IPS-11a (cell line): Measurements from ENCODE around the gene PEX11B.
A peak's percentile ranks its signal among the peaks of the same experiment; 100 is the strongest.

Experiments used
- H3K4me3 ChIP-seq: one replicate; pipeline ENCODE4 v1.5.1; 2013; ENCODE audit warnings: low read depth, low read length, control low read depth

PEX11B gene

GRCh38 chr1:145877923-145878486 is 40.5 kb downstream of the PEX11B start:
- H3K4me3 ChIP-seq = no peak overlapping the region

DNA sequence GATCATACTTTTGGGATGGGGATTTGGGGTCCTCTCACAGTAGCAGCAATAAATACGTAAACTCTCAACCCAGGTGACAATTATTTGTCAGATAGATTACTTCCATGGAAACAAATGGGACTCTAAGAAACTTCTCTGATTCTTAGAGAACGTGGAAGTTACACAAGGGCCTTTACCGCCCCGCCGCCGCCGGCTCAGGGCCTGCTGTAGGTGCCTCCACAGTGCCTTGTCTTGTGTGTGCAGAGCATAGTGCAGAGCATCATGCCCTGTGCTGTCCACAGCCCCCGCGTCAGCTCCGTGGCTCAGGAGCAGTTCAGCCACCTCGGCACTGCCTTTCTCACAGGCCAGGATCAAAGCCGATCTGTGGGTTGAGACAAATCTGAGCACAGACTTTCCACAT is 43.9 kb downstream of the PEX11B start:
- no peak overlapping the region for H3K4me3 ChIP-seq

DNA sequence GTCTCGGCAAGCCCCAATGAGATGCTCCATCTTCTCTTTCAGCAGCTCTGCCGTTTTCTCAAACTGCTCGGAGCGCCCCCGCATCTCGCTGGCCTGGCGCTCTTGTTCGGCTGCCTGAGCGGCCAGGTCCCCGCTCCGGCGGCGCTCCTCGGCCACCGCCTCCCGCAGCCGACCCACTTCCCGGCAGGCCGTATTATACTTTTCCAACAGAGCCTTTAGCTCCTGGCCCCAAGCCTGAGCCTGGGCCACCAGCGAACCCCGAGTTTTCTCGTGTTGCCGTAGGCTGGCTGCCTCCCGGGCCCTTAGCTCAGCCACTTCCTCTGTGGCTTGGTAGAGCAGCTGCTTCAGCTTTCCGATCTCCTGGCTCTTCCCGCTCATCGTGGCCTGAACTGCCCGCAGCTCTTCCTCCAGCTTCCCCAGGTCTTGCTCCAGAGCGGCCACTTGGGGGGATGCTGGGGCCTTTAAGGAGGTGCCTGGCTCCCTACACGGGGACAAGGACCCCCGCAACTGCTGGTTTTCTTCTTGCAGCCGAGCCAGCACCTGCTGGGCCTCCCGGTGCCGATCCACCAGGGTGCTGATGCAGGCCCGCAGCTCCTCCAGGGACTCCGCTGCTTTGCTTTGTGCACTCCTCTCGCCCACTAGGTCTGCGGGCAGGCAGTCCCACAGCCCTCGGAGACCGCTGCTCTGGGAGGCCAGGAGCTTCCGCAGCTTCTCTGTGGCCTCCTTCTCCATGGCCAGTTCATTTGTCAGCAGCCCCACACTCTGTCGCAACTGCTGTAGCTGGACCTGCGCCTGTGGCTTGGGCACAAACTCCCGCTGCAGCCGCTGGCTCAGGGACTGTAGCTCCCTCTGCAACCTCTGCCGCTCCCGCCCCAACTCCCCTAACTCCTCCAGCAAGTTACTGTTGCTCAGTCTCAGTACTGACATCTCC is 46.3 kb downstream of the PEX11B start:
- peak overlapping the region; percentile 31 for H3K4me3 ChIP-seq

DNA sequence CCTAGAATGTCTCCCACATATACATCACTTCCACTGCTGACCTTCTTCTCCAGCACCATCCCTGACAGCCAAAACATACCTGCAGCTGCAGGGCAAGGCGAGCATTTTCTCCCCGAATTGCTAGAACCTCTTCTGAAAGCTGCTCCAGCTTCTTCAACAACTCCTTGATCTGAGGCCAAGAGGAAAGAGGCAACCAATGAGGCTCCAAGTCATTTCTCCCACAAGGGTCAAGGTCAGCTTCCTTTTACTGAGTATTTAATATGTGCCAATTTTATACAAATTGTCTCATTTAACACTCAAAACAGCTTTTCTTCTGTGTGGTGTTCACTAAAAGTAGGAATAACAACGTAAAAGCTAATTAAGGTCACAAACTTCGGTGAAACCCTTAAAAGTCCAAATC is 50.3 kb downstream of the PEX11B start:
- no peak overlapping the region for H3K4me3 ChIP-seq

DNA sequence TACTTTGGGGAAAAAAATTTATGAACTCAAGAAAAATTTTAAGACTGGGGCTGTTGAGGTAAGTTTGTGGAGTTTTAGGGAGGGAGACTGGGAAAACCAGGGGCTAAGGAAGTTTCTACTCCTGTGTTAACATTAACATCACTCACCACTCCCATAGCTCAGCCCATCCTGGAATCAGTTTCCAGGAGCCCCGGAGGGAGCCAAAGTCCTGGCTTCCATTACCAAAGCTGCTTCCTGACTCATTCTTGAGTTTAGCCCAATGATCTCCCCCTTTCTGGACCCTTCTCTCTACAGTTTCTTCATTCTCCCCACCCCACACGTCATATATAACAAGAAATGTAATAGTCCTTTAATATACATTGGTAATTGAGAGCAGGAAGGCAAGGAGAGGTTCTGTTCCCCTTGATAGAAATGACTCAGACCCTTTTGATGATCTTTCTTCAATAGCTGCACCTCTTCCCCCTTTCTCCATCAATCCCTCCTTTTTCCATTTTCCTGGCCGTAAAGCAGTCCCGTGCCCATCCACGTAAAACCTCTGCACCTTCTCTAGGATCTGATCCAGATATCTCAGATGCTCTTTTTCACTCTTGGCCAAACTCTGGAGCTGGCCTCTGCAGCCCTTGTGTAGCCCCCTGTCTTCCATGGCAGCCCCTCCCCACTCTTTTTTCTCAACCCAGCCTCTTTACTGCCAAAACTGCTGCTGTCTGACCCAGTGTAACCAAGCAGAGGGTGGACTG is 55.1 kb downstream of the PEX11B start:
- no peak overlapping the region for H3K4me3 ChIP-seq
